GM23248 (cell line): ENCODE data around the gene BCL2.

ENCODE experiments used
- EZH2 ChIP-seq: fragments of 200-600 bp; sonication (generic); IDR thresholded peaks from 2 replicates; pipeline ENCODE4 v1.6.1; 2018; ENCODE audit warnings: antibody characterized with exemption, mild to moderate bottlenecking; ENCODE audit not compliant: insufficient read depth, poor library complexity, severe bottlenecking
- EZH2phosphoT487 ChIP-seq: fragments of 200-600 bp; sonication (generic); IDR thresholded peaks from 2 replicates; pipeline ENCODE4 v1.6.1; 2018; ENCODE audit warnings: antibody characterized with exemption, moderate library complexity, mild to moderate bottlenecking, low read depth; ENCODE audit not compliant: insufficient read depth

DNA sequence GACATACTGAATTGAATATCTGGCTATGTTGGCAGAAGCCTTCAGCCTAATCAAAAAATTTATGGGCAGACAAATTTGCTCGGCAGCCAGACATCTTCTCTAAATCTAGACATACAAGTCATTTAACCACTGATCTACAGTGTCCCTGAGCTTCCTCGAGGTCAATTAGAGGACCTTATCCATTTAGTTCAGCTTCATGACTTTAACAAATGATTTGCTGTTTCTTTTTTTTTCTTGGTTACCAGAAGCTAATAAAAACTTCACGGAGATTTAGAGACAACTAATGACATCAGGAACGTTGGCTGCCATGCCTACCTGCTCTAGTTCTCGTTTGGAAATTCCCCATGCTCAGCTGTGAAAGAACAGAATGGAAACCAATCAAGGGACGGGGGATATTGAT is 223.8 kb downstream of the BCL2 start:
- TF ChIP-seq EZH2 (no peak), EZH2phosphoT487 (no peak)
